T-cell (primary cell): ENCODE results near the gene ARF6. TPM values are rescaled to one million over a fixed set of nuclear protein-coding genes. Genes with fewer than 3 reads are reported as not detected.

Source experiments
- ATAC-seq, 4 experiments: fragments of 200-7000 bp in 3 of 4; fragments of 150-1000 bp in 1 of 4; cut with Tn5 transposase; replicated peaks in 1 of 4; 1 replicate in 3 of 4; 2 replicates in 1 of 4; pipeline ENCODE4 v1.10.0; 2021; ENCODE audit warnings: moderate library complexity in 3 of 4, mild to moderate bottlenecking in 2 of 4, moderate number of reproducible peaks in 1 of 4
- CTCF ChIA-PET, 2 donors: fragments of 300-600 bp; sonication (Branson Sonifier 250); formaldehyde crosslinking; loops; one replicate each; lab custom pipeline; 2022; ENCODE audit warnings: antibody characterized with exemption in 2 of 2; lab: Charles Lee
- POLR2A ChIA-PET, 2 donors: fragments of 300-600 bp; sonication (Branson Sonifier 250); formaldehyde crosslinking; loops; one replicate each; lab custom pipeline; 2022; ENCODE audit warnings: antibody characterized with exemption in 2 of 2; lab: Charles Lee
- DNase-seq, 35 experiments: peaks; one replicate each; pipeline versions ENCODE4 v3.0.0 to v3.0.0-alpha.2; 2013 to 2023
- H3K27ac ChIP-seq: one replicate; pipeline ENCODE4 v1.5.1; 2013; ENCODE audit warnings: low read length
- H3K27me3 ChIP-seq, 2 experiments: replicated peaks in 1 of 2; 1 replicate in 1 of 2; 2 replicates in 1 of 2; pipeline versions ENCODE4 v1.6.1 to v1.7.0; 2013; ENCODE audit warnings: low read length in 1 of 2, mixed read lengths in 1 of 2; ENCODE audit not compliant: control insufficient read depth in 2 of 2, insufficient read depth in 2 of 2; ENCODE audit errors: extremely low read depth in 1 of 2
- H3K36me3 ChIP-seq, 2 donors: 1 replicate in 1 of 2; 2 replicates in 1 of 2; pipeline versions ENCODE4 v1.6.1 to v1.7.0; 2013; ENCODE audit warnings: low read length in 1 of 2; ENCODE audit not compliant: control insufficient read depth in 2 of 2, insufficient read depth in 1 of 2; ENCODE audit errors: extremely low read depth in 1 of 2
- H3K4me1 ChIP-seq, 2 experiments: 1 replicate in 1 of 2; 2 replicates in 1 of 2; pipeline versions ENCODE4 v1.6.1 to v1.7.0; 2013; ENCODE audit warnings: low read length in 2 of 2, mixed read lengths in 1 of 2; ENCODE audit not compliant: insufficient read depth in 2 of 2, control insufficient read depth in 1 of 2; ENCODE audit errors: extremely low read depth in 1 of 2
- H3K4me3 ChIP-seq, 2 donors: 1 replicate in 1 of 2; 2 replicates in 1 of 2; pipeline versions ENCODE4 v1.5.1 to v1.7.0; 2013; ENCODE audit warnings: mild to moderate bottlenecking in 2 of 2, low read length in 1 of 2, moderate library complexity in 1 of 2; ENCODE audit not compliant: control insufficient read depth in 1 of 2; ENCODE audit errors: extremely low read depth in 1 of 2
- H3K9me3 ChIP-seq: 2 replicates; pipeline ENCODE4 v1.7.0; 2013
- H3K27ac Mint-ChIP-seq, 2 donors: one replicate each; pipeline ENCODE4 v1.8.0; 2020 to 2021; ENCODE audit warnings: mild to moderate bottlenecking in 2 of 2, mixed read lengths in 2 of 2
- H3K27me3 Mint-ChIP-seq, 2 donors: one replicate each; pipeline ENCODE4 v1.8.0; 2021 to 2022; ENCODE audit warnings: mixed read lengths in 2 of 2
- H3K36me3 Mint-ChIP-seq: one replicate; pipeline ENCODE4 v1.8.0; 2021; ENCODE audit warnings: mixed read lengths
- H3K4me1 Mint-ChIP-seq, 3 donors: one replicate each; pipeline ENCODE4 v1.8.0; 2020 to 2022; ENCODE audit warnings: mixed read lengths in 3 of 3, mild to moderate bottlenecking in 1 of 3
- H3K4me3 Mint-ChIP-seq, 3 donors: one replicate each; pipeline ENCODE4 v1.8.0; 2020 to 2022; ENCODE audit warnings: mild to moderate bottlenecking in 3 of 3, mixed read lengths in 3 of 3, moderate library complexity in 3 of 3
- H3K9me3 Mint-ChIP-seq, 3 donors: one replicate each; pipeline ENCODE4 v1.8.0; 2020 to 2022; ENCODE audit warnings: mixed read lengths in 3 of 3
- WGBS: methylation state at CpG from one replicate; pipeline ENCODE4 v1.1.5; 2013; ENCODE audit warnings: missing lambda C conversion rate; ENCODE audit not compliant: insufficient coverage; 5-methylcytosine and 5-hydroxymethylcytosine counted together
- total RNA-seq, 35 experiments: library from RNA in 6 of 35; stranded (reverse) in 6 of 35; fragments of 120-200 nt in 1 of 35; gene quantifications; one replicate each; pipeline versions ENCODE4 v1.2.1 to v1.2.4 and lab custom pipeline; 2013 to 2026

ARF6 gene
- total RNA-seq, 5 donors from 2014 or later (not counting 1 experiment from before 2014, with no cell fraction given), result 72.0 to 111 (median 93.6) TPM

- ChIA-PET POLR2A (interaction anchor here in 1 of 2 donors (0.6 kb wide), 2 partner anchors 22 to 684 kb away, joined by 3 to 7 read pairs; no protein-coding TSS in a partner anchor), CTCF (interaction anchor here in 1 of 2 donors (0.6 kb wide), 1 partner anchor 169 kb away, joined by 6 read pairs; no protein-coding TSS in a partner anchor)
- Histone ChIP-seq H3K4me1 (peaks cover 8 to 10% of the 10 kb centered on the region in 2 experiments), H3K27me3 (no peaks in the 10 kb centered on the region), H3K4me3 (no peak overlapping the region), H3K9me3 (no peaks in the 10 kb centered on the region), H3K27ac (no peak overlapping the region), H3K36me3 (no peaks in the 10 kb centered on the region)
- Mint-ChIP-seq H3K27me3 (no peaks in the 10 kb centered on the region), H3K36me3 (no peaks in the 10 kb centered on the region), H3K27ac (peak overlapping the region in 1 of 2 donors; percentile 39), H3K4me1 (peaks cover 25 to 35% (median 28%) of the 10 kb centered on the region in 3 donors), H3K4me3 (no peak overlapping the region), H3K9me3 (no peaks in the 10 kb centered on the region)
- DNase-seq (no peak), ATAC-seq (no peak)
Observed at GRCh38 chr14:49904270-49904669, 11.4 kb downstream of the ARF6 start.

DNA sequence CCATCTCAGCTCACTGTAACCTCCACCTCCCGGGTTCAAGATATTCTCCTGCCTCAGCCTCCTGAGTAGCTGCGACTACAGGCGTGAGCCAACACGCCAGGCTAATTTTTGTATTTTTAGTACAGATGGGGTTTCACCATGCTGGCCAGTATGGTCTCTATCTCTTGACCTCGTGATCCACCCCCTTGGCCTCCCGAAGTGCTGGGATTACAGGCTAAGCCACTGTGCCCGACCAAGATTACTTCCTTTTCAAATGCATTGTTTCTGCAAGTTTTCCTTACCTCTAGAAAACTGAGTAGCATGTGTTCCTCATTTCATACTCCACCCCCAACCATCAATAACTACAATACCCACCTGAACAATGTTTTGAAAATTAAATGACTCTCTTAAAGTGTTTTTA, 13.1 kb downstream of the ARF6 start:
- peaks cover 18 to 31% (median 30%) of the 10 kb centered on the region in 3 donors for H3K4me1 Mint-ChIP-seq
- H3K9me3 Mint-ChIP-seq, result no peaks in the 10 kb centered on the region
- H3K27me3 Mint-ChIP-seq, result no peaks in the 10 kb centered on the region
- DNase-seq (no peak), ATAC-seq (no peak)
- peaks cover 5 to 7% of the 10 kb centered on the region in 2 experiments for H3K4me1 ChIP-seq
- H3K4me3 Mint-ChIP-seq, result no peak overlapping the region
- no peak overlapping the region for H3K4me3 ChIP-seq
- H3K9me3 ChIP-seq, result no peaks in the 10 kb centered on the region
- no peak overlapping the region for H3K27ac Mint-ChIP-seq
- WGBS, result 88% methylated on average over 4 of the region's 7 CpGs
- CTCF ChIA-PET, result interaction anchor here (0.6 kb wide), 3 partner anchors 19 to 412 kb away, joined by 3 to 6 read pairs (median 4); no protein-coding TSS in a partner anchor
- H3K36me3 ChIP-seq, result no peaks in the 10 kb centered on the region
- H3K27me3 ChIP-seq, result no peaks in the 10 kb centered on the region
- POLR2A ChIA-PET, result no interaction called here
- H3K27ac ChIP-seq, result no peak overlapping the region
- no peaks in the 10 kb centered on the region for H3K36me3 Mint-ChIP-seq

GRCh38 chr14:49907186-49907585, 14.3 kb downstream of the ARF6 start:
- no peaks in the 10 kb centered on the region for H3K9me3 Mint-ChIP-seq
- peak overlapping the region; percentile 52 to 79 for H3K27ac Mint-ChIP-seq
- peaks cover 26 to 39% (median 35%) of the 10 kb centered on the region in 3 donors for H3K4me1 Mint-ChIP-seq
- ChIA-PET POLR2A (interaction anchor here in 1 of 2 donors (0.6 kb wide), 1 partner anchor 11 kb away, joined by 3 read pairs; no protein-coding TSS in a partner anchor), CTCF (interaction anchor here (0.6 to 1.5 kb wide), 6 partner anchors 8 to 96 kb away, joined by 3 to 6 read pairs (median 4); partner anchors contain the start of gene NEMF (in 1 of the 2))
- Histone ChIP-seq H3K4me3 (no peak overlapping the region), H3K36me3 (no peaks in the 10 kb centered on the region), H3K9me3 (no peaks in the 10 kb centered on the region), H3K27me3 (no peaks in the 10 kb centered on the region), H3K4me1 (peaks cover 5 to 10% of the 10 kb centered on the region in 2 experiments), H3K27ac (no peak overlapping the region)
- DNase-seq, result no peak
- H3K36me3 Mint-ChIP-seq, result no peaks in the 10 kb centered on the region
- ATAC-seq, result no peak
- no CpG with 5 or more reads among the region's 5 CpGs for WGBS
- no peak overlapping the region for H3K4me3 Mint-ChIP-seq
- H3K27me3 Mint-ChIP-seq, result no peaks in the 10 kb centered on the region

- Histone ChIP-seq H3K4me1 (peaks cover 5 to 10% of the 10 kb centered on the region in 2 experiments), H3K27me3 (no peaks in the 10 kb centered on the region), H3K4me3 (no peak overlapping the region), H3K27ac (no peak overlapping the region), H3K9me3 (no peaks in the 10 kb centered on the region), H3K36me3 (no peaks in the 10 kb centered on the region)
- ATAC-seq (no peak), DNase-seq (no peak)
- no peaks in the 10 kb centered on the region for H3K36me3 Mint-ChIP-seq
- H3K9me3 Mint-ChIP-seq, result no peaks in the 10 kb centered on the region
- WGBS, result no CpG with 5 or more reads among the region's 1 CpG
- no peak overlapping the region for H3K4me3 Mint-ChIP-seq
- no peaks in the 10 kb centered on the region for H3K27me3 Mint-ChIP-seq
- peak overlapping the region in 1 of 2 donors; percentile 16 for H3K27ac Mint-ChIP-seq
- ChIA-PET CTCF (no interaction called here), POLR2A (interaction anchor here in 1 of 2 donors (0.5 to 0.7 kb wide), 2 partner anchors 9 to 10 kb away, joined by 5 to 6 read pairs; no protein-coding TSS in a partner anchor)
- H3K4me1 Mint-ChIP-seq, result peaks cover 25 to 37% (median 34%) of the 10 kb centered on the region in 3 donors
Observed at GRCh38 chr14:49908433-49908782, 15.5 kb downstream of the ARF6 start.

- ATAC-seq (no peak), DNase-seq (no peak)
- no peaks in the 10 kb centered on the region for H3K27me3 Mint-ChIP-seq
- no peak overlapping the region for H3K27ac Mint-ChIP-seq
- H3K27me3 ChIP-seq, result no peaks in the 10 kb centered on the region
- peaks cover 5 to 10% of the 10 kb centered on the region in 2 experiments for H3K4me1 ChIP-seq
- no peak overlapping the region for H3K27ac ChIP-seq
- ChIA-PET CTCF (interaction anchor here in 1 of 2 donors (0.6 kb wide), 1 partner anchor 95 kb away, joined by 3 read pairs; no protein-coding TSS in a partner anchor), POLR2A (interaction anchor here in 1 of 2 donors (0.5 kb wide), 1 partner anchor 10 kb away, joined by 6 read pairs; no protein-coding TSS in a partner anchor)
- no peaks in the 10 kb centered on the region for H3K9me3 Mint-ChIP-seq
- H3K4me3 ChIP-seq, result no peak overlapping the region
- H3K36me3 Mint-ChIP-seq, result no peaks in the 10 kb centered on the region
- H3K36me3 ChIP-seq, result no peaks in the 10 kb centered on the region
- no peaks in the 10 kb centered on the region for H3K9me3 ChIP-seq
- no peak overlapping the region for H3K4me3 Mint-ChIP-seq
- 100% methylated on average over 1 of the region's 4 CpGs for WGBS
- H3K4me1 Mint-ChIP-seq, result peaks cover 25 to 37% (median 34%) of the 10 kb centered on the region in 3 donors
Observed at GRCh38 chr14:49909016-49909415, 16.1 kb downstream of the ARF6 start.

- H3K36me3 Mint-ChIP-seq, result no peaks in the 10 kb centered on the region
- Histone ChIP-seq H3K4me1 (peaks cover 0 to 2% of the 10 kb centered on the region in 2 experiments), H3K9me3 (no peaks in the 10 kb centered on the region), H3K27ac (no peak overlapping the region), H3K4me3 (no peak overlapping the region), H3K27me3 (no peaks in the 10 kb centered on the region), H3K36me3 (no peaks in the 10 kb centered on the region)
- H3K27me3 Mint-ChIP-seq, result no peaks in the 10 kb centered on the region
- H3K9me3 Mint-ChIP-seq, result no peaks in the 10 kb centered on the region
- ChIA-PET POLR2A (interaction anchor here in 1 of 2 donors (0.5 kb wide), 1 partner anchor 36 kb away, joined by 3 read pairs; no protein-coding TSS in a partner anchor), CTCF (no interaction called here)
- H3K27ac Mint-ChIP-seq, result no peak overlapping the region
- no peak overlapping the region for H3K4me3 Mint-ChIP-seq
- peaks cover 16 to 18% (median 17%) of the 10 kb centered on the region in 3 donors for H3K4me1 Mint-ChIP-seq
- DNase-seq (no peak), ATAC-seq (no peak)
Observed at GRCh38 chr14:49915085-49915484, 22.2 kb downstream of the ARF6 start.
